ENCODE data around the gene COA8. TPM values are rescaled to one million over a fixed set of nuclear protein-coding genes. Genes with fewer than 3 reads are reported as not detected.
A peak's percentile ranks its signal among the peaks of the same experiment; 100 is the strongest.

COA8 gene
- total and polyA plus RNA-seq, 2 of the 8 experiments (the other 6 are each of a cell fraction or from before 2014, with no cell fraction given), result 7.1 to 35.5 TPM

- no peak for FAIRE-seq
- TF ChIP-seq GTF2F1 (IDR thresholded peaks at IDR 0.05; ENCODE audit: borderline replicate concordance, low read depth, low read length), result no peak
- TF ChIP-seq RAD21 (IDR thresholded peaks at IDR 0.05 in 1 of 2, conservative IDR thresholded peaks at IDR 0.05 in 1 of 2; ENCODE audit: low read depth in 2 of 2, low read length in 2 of 2), result no peak
- no peak for TF ChIP-seq SIRT6 (IDR thresholded peaks at IDR 0.05; ENCODE audit: low read length)
- TF ChIP-seq POLR2A (IDR thresholded peaks at IDR 0.05; ENCODE audit: control extremely low read depth in 1 of 2, low read depth in 2 of 2, low read length in 2 of 2), result no peak
- no peak for TF ChIP-seq TCF12 (IDR thresholded peaks at IDR 0.05; ENCODE audit: low read depth, low read length)
- no peak for TF ChIP-seq EP300 (IDR thresholded peaks at IDR 0.05; ENCODE audit: borderline replicate concordance in 1 of 2, low read depth in 2 of 2, low read length in 2 of 2)
- no peak for TF ChIP-seq ATF2 (IDR thresholded peaks at IDR 0.05; ENCODE audit: low read length)
- TF ChIP-seq RBBP5 (IDR thresholded peaks at IDR 0.05; ENCODE audit: borderline replicate concordance, low read depth, low read length), result no peak
- TF ChIP-seq SIX5 (IDR thresholded peaks at IDR 0.05; ENCODE audit: low read depth, low read length), result no peak
- TF ChIP-seq SIN3A (conservative IDR thresholded peaks at IDR 0.05 in 1 of 2, IDR thresholded peaks at IDR 0.05 in 1 of 2; ENCODE audit: low read depth in 1 of 2, low read length in 2 of 2), result no peak
These were observed 63.5 kb downstream of the COA8 start for GRCh38 chr14:103626146-103626850.

More at GRCh38 chr14:103626146-103626850, 63.5 kb downstream of the COA8 start:
- whole genome bisulfite sequencing, 2 experiments (ENCODE audit: extremely low coverage in 1 of 2, insufficient coverage in 1 of 2, insufficient read length in 1 of 2, insufficient replicate concordance in 2 of 2, low coverage in 1 of 2, low lambda C conversion rate in 2 of 2, missing lambda C conversion rate in 1 of 2), result 83% methylated on average over 5 of the region's 5 CpGs; no CpG with 5 or more reads in 1 of the 2 experiments
- H4K20me1 ChIP-seq (replicated peaks in 1 of 2; ENCODE audit: control insufficient read depth in 1 of 2, insufficient read depth in 2 of 2, low read length in 2 of 2), result peaks cover 7 to 9% of the 10 kb centered on the region in 2 experiments
- H3K4me1 ChIP-seq (replicated peaks in 1 of 4; ENCODE audit: control insufficient read depth in 3 of 4, insufficient read depth in 4 of 4, low read length in 3 of 4), result peaks cover 5 to 15% (median 9%) of the 10 kb centered on the region in 4 experiments
- no peak overlapping the region; the same call in 1 of the 2 replicates for H2BK5ac ChIP-seq (ENCODE audit: low read depth, low read length)
- H3K79me1 ChIP-seq (ENCODE audit: low read depth, low read length), result peaks cover 2% of the 10 kb centered on the region; the same call in 1 of the 2 replicates
- no peaks in the 10 kb centered on the region for H3K27me3 ChIP-seq (replicated peaks in 1 of 4; ENCODE audit: control insufficient read depth in 3 of 4, extremely low read depth in 1 of 4, insufficient read depth in 3 of 4, low read length in 3 of 4)
- H3K4ac ChIP-seq (replicated peaks; ENCODE audit: insufficient read length, low read depth, low read length), result peak overlapping the region; percentile 81
- no peak overlapping the region for H2BK12ac ChIP-seq (ENCODE audit: low read depth, low read length)
- H3K23ac ChIP-seq (ENCODE audit: insufficient read length), result no peak overlapping the region
- H2AK5ac ChIP-seq (ENCODE audit: low read depth, low read length), result no peak overlapping the region
- CTCF ChIA-PET (ENCODE audit: partially characterized antibody), result no interaction called here
- H3K14ac ChIP-seq (ENCODE audit: insufficient read length), result no peak overlapping the region
- peak overlapping the region; percentile 75; the same call in 1 of the 2 replicates for H2BK15ac ChIP-seq (ENCODE audit: low read length)
- no peak overlapping the region for H3K9ac ChIP-seq (replicated peaks in 1 of 4; ENCODE audit: extremely low read depth in 1 of 4, low read depth in 3 of 4, low read length in 3 of 4)
- peaks cover 4 to 17% of the 10 kb centered on the region in 2 experiments for H3K79me2 ChIP-seq (ENCODE audit: control insufficient read depth in 1 of 2, insufficient read depth in 2 of 2, low read length in 2 of 2)
- no peak overlapping the region for H2BK20ac ChIP-seq (ENCODE audit: low read length)
- H3K23me2 ChIP-seq (ENCODE audit: low read depth, low read length), result peaks cover 6% of the 10 kb centered on the region; the same call in 1 of the 2 replicates
- no peak overlapping the region for H3K27ac ChIP-seq (ENCODE audit: low read depth, low read length)
- no peak overlapping the region for H3K56ac ChIP-seq (replicated peaks; ENCODE audit: insufficient read length, low read depth, low read length)
- POLR2A ChIA-PET (ENCODE audit: partially characterized antibody), result interaction anchor here (1.4 kb wide), 1 partner anchor 104 kb away, joined by 3 read pairs; the partner anchor contains the start of gene CKB
- H3K36me3 ChIP-seq (ENCODE audit: control insufficient read depth in 2 of 4, insufficient read depth in 4 of 4, low read length in 3 of 4), result no peaks in the 10 kb centered on the region
- H2AFZ ChIP-seq (ENCODE audit: low read length), result no peak overlapping the region
- H3K18ac ChIP-seq (ENCODE audit: extremely low read depth, low read length), result no peak overlapping the region
- no peak for DNase-seq (ENCODE audit: low read depth in 1 of 2, low spot score in 2 of 2)
- no peak overlapping the region for H2BK120ac ChIP-seq (replicated peaks; ENCODE audit: low read depth, low read length)
- H4K8ac ChIP-seq (ENCODE audit: extremely low read depth, insufficient read depth, low read length), result 0 out of 2 replicates have a peak overlapping the region, but pooled peaks have one; percentile 1
- H4K5ac ChIP-seq (ENCODE audit: insufficient read length, low read depth, low read length), result no peak overlapping the region
- H3K4me2 ChIP-seq (ENCODE audit: insufficient read depth in 1 of 2, low read depth in 2 of 2, low read length in 2 of 2), result no peak overlapping the region
- no peak overlapping the region for H3K4me3 ChIP-seq (ENCODE audit: extremely low read depth in 1 of 4, insufficient read depth in 2 of 4, low read depth in 3 of 4, low read length in 4 of 4)
- no peaks in the 10 kb centered on the region for H3K9me3 ChIP-seq (ENCODE audit: insufficient read depth in 2 of 2, low read depth in 1 of 2, low read length in 1 of 2)
- no peak overlapping the region for H4K91ac ChIP-seq (replicated peaks; ENCODE audit: insufficient read length, low read length)

All from H1 (cell line).